Spleen (tissue), 7 donors: Measurements from ENCODE around the gene MYLK2.

Experiments
- CTCF ChIP-seq, 11 experiments: fragments of 200-600 bp in 7 of 11; fragments of 450-650 bp in 4 of 11; sonication (generic) in 4 of 11; IDR thresholded peaks in 8 of 11; conservative IDR thresholded peaks in 3 of 11; 1 replicate in 7 of 11; 2 replicates in 4 of 11; pipeline versions ENCODE4 v1.4.0 to v1.8.0; 2016 to 2021; ENCODE audit warnings: antibody characterized with exemption in 11 of 11, inconsistent platforms in 4 of 11, mild to moderate bottlenecking in 1 of 11
- POLR2A ChIP-seq, 3 donors: fragments of 450-650 bp; IDR thresholded peaks; one replicate each; pipeline ENCODE4 v1.5.1; 2017; ENCODE audit warnings: antibody characterized with exemption in 3 of 3, mild to moderate bottlenecking in 1 of 3
- POLR2AphosphoS5 ChIP-seq, 3 donors: sonication (generic); formaldehyde crosslinking; IDR thresholded peaks; one replicate each; pipeline ENCODE4 v1.5.1; 2017; ENCODE audit warnings: antibody characterized with exemption in 3 of 3
- donor health status: DM: no; HTN: no; CAD: no; lungs with moderate emphysema.
- donor health status: DM: no; HTN: no; CAD: no.
- donor health status: DM: no; HTN: no; CAD: no.

- TF ChIP-seq CTCF (IDR thresholded peaks at IDR 0.05 in 8 of 11, conservative IDR thresholded peaks at IDR 0.05 in 3 of 11) (no peak), POLR2AphosphoS5 (IDR thresholded peaks at IDR 0.05) (no peak), POLR2A (IDR thresholded peaks at IDR 0.05) (no peak)
Observed at GRCh38 chr20:31820228-31820627, 1.1 kb downstream of the MYLK2 start.
